ENCODE results near the gene SPRR4.

DNA sequence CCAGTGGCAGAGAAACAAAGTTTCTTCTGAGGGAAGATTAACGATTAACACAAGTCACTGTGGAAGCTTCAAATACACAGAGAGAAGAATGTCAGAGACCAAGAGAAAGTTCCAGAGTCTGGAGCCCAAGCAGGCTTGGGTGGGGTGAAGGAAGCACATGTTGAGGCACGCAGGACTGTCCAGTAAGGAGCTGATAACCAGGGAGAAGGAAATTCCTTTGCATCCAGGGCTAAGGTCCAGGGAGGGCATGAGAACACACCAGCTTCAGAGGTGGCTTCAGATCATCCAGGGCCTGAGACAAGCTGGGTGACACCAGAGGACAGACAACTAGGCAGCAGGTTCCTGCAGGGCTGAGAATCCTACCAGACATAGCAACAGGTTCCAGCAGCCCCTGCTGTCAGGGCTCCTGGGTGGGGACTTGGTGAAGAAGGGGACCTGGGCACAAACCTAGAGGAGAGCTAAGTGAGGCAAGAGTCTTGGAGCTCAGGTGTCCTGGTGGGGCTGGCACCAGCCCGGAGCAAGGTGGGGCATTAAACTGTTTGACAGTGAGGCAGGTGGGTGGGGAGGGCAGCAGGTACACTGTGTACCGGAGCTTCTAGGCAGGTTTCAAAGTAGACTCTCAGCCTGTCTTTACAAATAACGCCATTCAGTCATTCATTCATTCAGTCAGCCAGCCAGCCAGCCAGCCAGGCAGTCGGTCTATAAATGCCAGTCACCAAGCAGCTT is 10.9 kb downstream of the SPRR4 start:
- TF ChIP-seq, protein P1, sequence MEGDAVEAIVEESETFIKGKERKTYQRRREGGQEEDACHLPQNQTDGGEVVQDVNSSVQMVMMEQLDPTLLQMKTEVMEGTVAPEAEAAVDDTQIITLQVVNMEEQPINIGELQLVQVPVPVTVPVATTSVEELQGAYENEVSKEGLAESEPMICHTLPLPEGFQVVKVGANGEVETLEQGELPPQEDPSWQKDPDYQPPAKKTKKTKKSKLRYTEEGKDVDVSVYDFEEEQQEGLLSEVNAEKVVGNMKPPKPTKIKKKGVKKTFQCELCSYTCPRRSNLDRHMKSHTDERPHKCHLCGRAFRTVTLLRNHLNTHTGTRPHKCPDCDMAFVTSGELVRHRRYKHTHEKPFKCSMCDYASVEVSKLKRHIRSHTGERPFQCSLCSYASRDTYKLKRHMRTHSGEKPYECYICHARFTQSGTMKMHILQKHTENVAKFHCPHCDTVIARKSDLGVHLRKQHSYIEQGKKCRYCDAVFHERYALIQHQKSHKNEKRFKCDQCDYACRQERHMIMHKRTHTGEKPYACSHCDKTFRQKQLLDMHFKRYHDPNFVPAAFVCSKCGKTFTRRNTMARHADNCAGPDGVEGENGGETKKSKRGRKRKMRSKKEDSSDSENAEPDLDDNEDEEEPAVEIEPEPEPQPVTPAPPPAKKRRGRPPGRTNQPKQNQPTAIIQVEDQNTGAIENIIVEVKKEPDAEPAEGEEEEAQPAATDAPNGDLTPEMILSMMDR (IDR thresholded peaks at IDR 0.05; ENCODE audit: poor library complexity, severe bottlenecking): no peak
- TF ChIP-seq EP300 (conservative IDR thresholded peaks at IDR 0.05; ENCODE audit: poor library complexity, severe bottlenecking) (no peak), POLR2AphosphoS5 (IDR thresholded peaks at IDR 0.05) (no peak), MXI1 (conservative IDR thresholded peaks at IDR 0.05; ENCODE audit: poor library complexity, severe bottlenecking) (no peak), EZH2 (IDR thresholded peaks at IDR 0.05; ENCODE audit: borderline replicate concordance, insufficient read depth, low read length, poor library complexity, severe bottlenecking) (no peak), SMC3 (conservative IDR thresholded peaks at IDR 0.05; ENCODE audit: poor library complexity) (no peak), TAF1 (IDR thresholded peaks at IDR 0.05; ENCODE audit: low read depth) (no peak), RAD21 (conservative IDR thresholded peaks at IDR 0.05) (no peak)
- TF ChIP-seq, protein P2, sequence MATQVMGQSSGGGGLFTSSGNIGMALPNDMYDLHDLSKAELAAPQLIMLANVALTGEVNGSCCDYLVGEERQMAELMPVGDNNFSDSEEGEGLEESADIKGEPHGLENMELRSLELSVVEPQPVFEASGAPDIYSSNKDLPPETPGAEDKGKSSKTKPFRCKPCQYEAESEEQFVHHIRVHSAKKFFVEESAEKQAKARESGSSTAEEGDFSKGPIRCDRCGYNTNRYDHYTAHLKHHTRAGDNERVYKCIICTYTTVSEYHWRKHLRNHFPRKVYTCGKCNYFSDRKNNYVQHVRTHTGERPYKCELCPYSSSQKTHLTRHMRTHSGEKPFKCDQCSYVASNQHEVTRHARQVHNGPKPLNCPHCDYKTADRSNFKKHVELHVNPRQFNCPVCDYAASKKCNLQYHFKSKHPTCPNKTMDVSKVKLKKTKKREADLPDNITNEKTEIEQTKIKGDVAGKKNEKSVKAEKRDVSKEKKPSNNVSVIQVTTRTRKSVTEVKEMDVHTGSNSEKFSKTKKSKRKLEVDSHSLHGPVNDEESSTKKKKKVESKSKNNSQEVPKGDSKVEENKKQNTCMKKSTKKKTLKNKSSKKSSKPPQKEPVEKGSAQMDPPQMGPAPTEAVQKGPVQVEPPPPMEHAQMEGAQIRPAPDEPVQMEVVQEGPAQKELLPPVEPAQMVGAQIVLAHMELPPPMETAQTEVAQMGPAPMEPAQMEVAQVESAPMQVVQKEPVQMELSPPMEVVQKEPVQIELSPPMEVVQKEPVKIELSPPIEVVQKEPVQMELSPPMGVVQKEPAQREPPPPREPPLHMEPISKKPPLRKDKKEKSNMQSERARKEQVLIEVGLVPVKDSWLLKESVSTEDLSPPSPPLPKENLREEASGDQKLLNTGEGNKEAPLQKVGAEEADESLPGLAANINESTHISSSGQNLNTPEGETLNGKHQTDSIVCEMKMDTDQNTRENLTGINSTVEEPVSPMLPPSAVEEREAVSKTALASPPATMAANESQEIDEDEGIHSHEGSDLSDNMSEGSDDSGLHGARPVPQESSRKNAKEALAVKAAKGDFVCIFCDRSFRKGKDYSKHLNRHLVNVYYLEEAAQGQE (IDR thresholded peaks at IDR 0.05; ENCODE audit: borderline replicate concordance): no peak
